ENCODE results near the gene SF3B1.
"Not testable (repeated sequence)": the region's sequence is repeated elsewhere in the genome, so short reads cannot be mapped to it uniquely, and the experiment has no call there.

DNA sequence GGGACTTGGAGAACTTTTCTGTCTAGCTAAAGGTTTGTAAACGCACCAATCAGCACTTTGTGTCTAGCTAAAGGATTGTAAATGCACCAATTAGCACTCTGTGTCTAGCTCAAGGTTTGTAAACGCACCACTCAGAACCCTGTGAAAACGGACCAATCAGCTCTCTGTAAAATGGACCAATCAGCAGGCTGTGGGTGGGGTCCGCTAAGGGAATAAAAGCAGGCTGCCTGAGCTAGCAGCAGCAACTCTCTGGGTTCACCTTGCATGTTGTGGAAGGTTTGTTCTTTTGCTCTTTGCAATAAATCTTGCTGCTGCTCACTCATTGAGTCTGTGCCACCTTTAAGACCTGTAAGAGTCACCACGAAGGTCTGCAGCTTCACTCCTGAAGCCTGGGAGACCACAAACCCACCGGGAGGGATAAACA lies 16.1 kb upstream of the SF3B1 start:
- not testable (repeated sequence) for TF ChIP-seq EZH2 (IDR thresholded peaks at IDR 0.05; ENCODE audit: borderline replicate concordance, low read depth, low read length, severe bottlenecking); CTCF (IDR thresholded peaks at IDR 0.05; ENCODE audit: borderline replicate concordance, extremely low read depth, low read length, poor library complexity, severe bottlenecking)
